ENCODE measurements around the gene CSTPP1.
A peak's percentile ranks its signal among the peaks of the same experiment; 100 is the strongest.

Gene CSTPP1

GRCh38 chr11:46936138-46937110, at the start of gene CSTPP1:
Gene CSTPP1 (plus strand): TSS chr11:46936761. CDS start chr11:46936806, 45 bp downstream.
- DNase-seq, result peak; percentile 89 to 93

GRCh38 chr11:46888636-46889035, 47.9 kb upstream of the CSTPP1 start:
- DNase-seq, result no peak

GRCh38 chr11:46889251-46889650, 47.3 kb upstream of the CSTPP1 start:
- no peak for DNase-seq

GRCh38 chr11:46889689-46890475, 46.7 kb upstream of the CSTPP1 start:
- peak; percentile 61 to 66 for DNase-seq

GRCh38 chr11:46890665-46891064, 45.9 kb upstream of the CSTPP1 start:
- DNase-seq, result no peak

- DNase-seq, result no peak
Measured at GRCh38 chr11:46892109-46892508, 44.5 kb upstream of the CSTPP1 start.

GRCh38 chr11:46892838-46893237, 43.7 kb upstream of the CSTPP1 start:
- no peak for DNase-seq

- no peak for DNase-seq
Measured at GRCh38 chr11:46894506-46894905, 42.1 kb upstream of the CSTPP1 start.

- DNase-seq, result no peak
Measured at GRCh38 chr11:46894961-46895360, 41.6 kb upstream of the CSTPP1 start.

GRCh38 chr11:46895821-46896220, 40.7 kb upstream of the CSTPP1 start:
- DNase-seq, result no peak

GRCh38 chr11:46896719-46897406, 39.7 kb upstream of the CSTPP1 start:
- no peak for DNase-seq

GRCh38 chr11:46898396-46899095, 38.0 kb upstream of the CSTPP1 start:
- no peak for DNase-seq

GRCh38 chr11:46899501-46900025, 37.0 kb upstream of the CSTPP1 start:
- DNase-seq, result no peak

- no peak for DNase-seq
Measured at GRCh38 chr11:46900091-46900746, 36.3 kb upstream of the CSTPP1 start.

GRCh38 chr11:46901156-46901555, 35.4 kb upstream of the CSTPP1 start:
- no peak for DNase-seq

GRCh38 chr11:46902694-46903093, 33.9 kb upstream of the CSTPP1 start:
- no peak for DNase-seq

- no peak for DNase-seq
Measured at GRCh38 chr11:46903846-46904245, 32.7 kb upstream of the CSTPP1 start.

- no peak for DNase-seq
Measured at GRCh38 chr11:46905806-46906205, 30.8 kb upstream of the CSTPP1 start.

GRCh38 chr11:46906609-46907041, 29.9 kb upstream of the CSTPP1 start:
- no peak for DNase-seq

- no peak for DNase-seq
Measured at GRCh38 chr11:46907606-46908005, 29.0 kb upstream of the CSTPP1 start.

- DNase-seq, result no peak
Measured at GRCh38 chr11:46912526-46913150, 23.9 kb upstream of the CSTPP1 start.

Data from stimulated activated CD4-positive, alpha-beta T cell treated with anti-CD3 and anti-CD28 coated beads, Interleukin-4, amount 100 ng/mL, for 4 hours (primary cell).